Measurements from ENCODE around the gene ADAMTS18. TPM values are rescaled to one million over a fixed set of nuclear protein-coding genes. Genes with fewer than 3 reads are reported as not detected.

The ADAMTS18 gene
- total and polyA plus RNA-seq, 9 of the 15 experiments (the other 6 are each of a cell fraction or from before 2014, with no cell fraction given), result not detected

DNA sequence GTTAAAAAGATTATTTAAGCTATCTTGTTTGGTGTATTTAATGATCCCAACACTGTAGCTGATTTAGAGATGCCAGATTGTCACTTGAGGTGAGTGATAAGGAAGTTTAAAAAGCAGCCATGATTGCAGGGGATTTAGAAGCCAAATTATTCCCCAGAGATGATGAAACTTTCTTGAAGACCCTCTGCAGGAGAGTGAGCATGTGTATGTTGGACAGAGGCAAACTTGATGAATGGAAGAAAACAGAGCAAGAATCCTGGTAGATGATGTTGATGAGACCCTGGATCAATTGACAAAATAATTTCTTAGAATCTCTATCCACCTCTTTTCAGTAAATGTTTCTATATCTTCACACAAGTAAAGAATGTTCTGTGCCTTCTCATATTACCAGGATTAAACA is 14.4 kb upstream of the ADAMTS18 start:
- no peak for TF ChIP-seq ZNF764 (CRISPR knock-in tag; IDR thresholded peaks at IDR 0.05; ENCODE audit: low read depth)
- TF ChIP-seq KDM5B (IDR thresholded peaks at IDR 0.05; ENCODE audit: insufficient replicate concordance, low read depth, low read length), result no peak
- no peak for TF ChIP-seq PYGO2 (tag; IDR thresholded peaks at IDR 0.05)
- TF ChIP-seq ATF2 (CRISPR knock-in tag; IDR thresholded peaks at IDR 0.05), result no peak
- no peak for TF ChIP-seq ZNF41 (CRISPR knock-in tag; conservative IDR thresholded peaks at IDR 0.05)
- CTCF ChIA-PET (ENCODE audit: low intra/inter-chr PET ratio), result no interaction called here
- H3K79me2 ChIP-seq (ENCODE audit: control insufficient read depth, insufficient read depth, low read length), result no peaks in the 10 kb centered on the region
- no peaks in the 10 kb centered on the region for H3K4me1 ChIP-seq (replicated peaks in 1 of 2; ENCODE audit: control insufficient read depth in 2 of 2, insufficient read depth in 2 of 2, low read length in 2 of 2)
- no peaks in the 10 kb centered on the region for H3K9me1 ChIP-seq (ENCODE audit: control insufficient read depth, insufficient read depth, low read length)
- no peak overlapping the region for H3K4me3 ChIP-seq
- DNase-seq (ENCODE audit: extremely low read depth in 1 of 4, low spot score in 3 of 4) (no peak), FAIRE-seq (no peak), ATAC-seq (no peak)
- H4K20me1 ChIP-seq (replicated peaks; ENCODE audit: control insufficient read depth, insufficient read depth, low read length), result no peaks in the 10 kb centered on the region
- H3K4me2 ChIP-seq (ENCODE audit: insufficient read depth, low read length), result no peak overlapping the region
- no peak overlapping the region for H3K9ac ChIP-seq (ENCODE audit: insufficient read depth in 1 of 2, low read depth in 2 of 2, low read length in 2 of 2)
- POLR2A ChIA-PET, result no interaction called here
- H3K9me3 ChIP-seq (replicated peaks; ENCODE audit: control insufficient read depth, insufficient read depth, low read depth, low read length), result no peaks in the 10 kb centered on the region
- no peaks in the 10 kb centered on the region for H3K27me3 ChIP-seq (ENCODE audit: control insufficient read depth in 2 of 2, insufficient read depth in 2 of 2, low read length in 2 of 2)
- BruUV-seq (replicated peaks), result no TSS peak
- H2AFZ ChIP-seq (ENCODE audit: low read depth, low read length), result no peak overlapping the region
- intact Hi-C loops (cut with micrococcal nuclease) (no loop called here), in situ Hi-C loops (cut with MboI) (loop anchor here (5.0 kb wide), 1 partner anchor 92 kb away; no protein-coding TSS in a partner anchor)
- no peak overlapping the region for H3K27ac ChIP-seq (ENCODE audit: extremely low read depth, low read depth, low read length)
- H3K36me3 ChIP-seq (ENCODE audit: control insufficient read depth, insufficient read depth, low read length), result no peaks in the 10 kb centered on the region

GRCh38 chr16:77445324-77445723 is 10.5 kb upstream of the ADAMTS18 start:
- H3K27me3 ChIP-seq (ENCODE audit: control insufficient read depth in 2 of 2, insufficient read depth in 2 of 2, low read length in 2 of 2), result no peaks in the 10 kb centered on the region
- intact Hi-C loops (cut with micrococcal nuclease) (no loop called here), in situ Hi-C loops (cut with MboI) (loop anchor here (5.0 kb wide), 1 partner anchor 88 kb away; no protein-coding TSS in a partner anchor)
- no peaks in the 10 kb centered on the region for H3K9me3 ChIP-seq (replicated peaks; ENCODE audit: control insufficient read depth, insufficient read depth, low read depth, low read length)
- H3K9ac ChIP-seq (ENCODE audit: insufficient read depth in 1 of 2, low read depth in 2 of 2, low read length in 2 of 2), result no peak overlapping the region
- DNase-seq (ENCODE audit: extremely low read depth in 1 of 4, low spot score in 3 of 4), result no peak
- no peaks in the 10 kb centered on the region; the same call in 1 of the 2 replicates for H4K20me1 ChIP-seq (replicated peaks; ENCODE audit: control insufficient read depth, insufficient read depth, low read length)
- no peak overlapping the region for H2AFZ ChIP-seq (ENCODE audit: low read depth, low read length)
- no peak for ATAC-seq
- H3K4me3 ChIP-seq, result no peak overlapping the region
- CTCF ChIA-PET (ENCODE audit: low intra/inter-chr PET ratio), result no interaction called here
- POLR2A ChIA-PET, result no interaction called here
- FAIRE-seq, result no peak
- WGBS (ENCODE audit: insufficient coverage, low coverage, missing lambda C conversion rate), result 0% methylated on average over 2 of the region's 2 CpGs
- H3K27ac ChIP-seq (ENCODE audit: extremely low read depth, low read depth, low read length), result no peak overlapping the region
- H3K9me1 ChIP-seq (ENCODE audit: control insufficient read depth, insufficient read depth, low read length), result no peaks in the 10 kb centered on the region
- H3K4me2 ChIP-seq (ENCODE audit: insufficient read depth, low read length), result no peak overlapping the region
- H3K36me3 ChIP-seq (ENCODE audit: control insufficient read depth, insufficient read depth, low read length), result no peaks in the 10 kb centered on the region
- H3K4me1 ChIP-seq (replicated peaks in 1 of 2; ENCODE audit: control insufficient read depth in 2 of 2, insufficient read depth in 2 of 2, low read length in 2 of 2), result no peaks in the 10 kb centered on the region
- H3K79me2 ChIP-seq (ENCODE audit: control insufficient read depth, insufficient read depth, low read length), result no peaks in the 10 kb centered on the region
- BruUV-seq (replicated peaks), result no TSS peak
- TF ChIP-seq NRF1 (conservative IDR thresholded peaks at IDR 0.05 in 1 of 2, IDR thresholded peaks at IDR 0.05 in 1 of 2), result no peak
- TF ChIP-seq, protein P1, sequence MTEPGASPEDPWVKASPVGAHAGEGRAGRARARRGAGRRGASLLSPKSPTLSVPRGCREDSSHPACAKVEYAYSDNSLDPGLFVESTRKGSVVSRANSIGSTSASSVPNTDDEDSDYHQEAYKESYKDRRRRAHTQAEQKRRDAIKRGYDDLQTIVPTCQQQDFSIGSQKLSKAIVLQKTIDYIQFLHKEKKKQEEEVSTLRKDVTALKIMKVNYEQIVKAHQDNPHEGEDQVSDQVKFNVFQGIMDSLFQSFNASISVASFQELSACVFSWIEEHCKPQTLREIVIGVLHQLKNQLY (CRISPR knock-in tag; conservative IDR thresholded peaks at IDR 0.05), result no peak
- TF ChIP-seq, protein P2, sequence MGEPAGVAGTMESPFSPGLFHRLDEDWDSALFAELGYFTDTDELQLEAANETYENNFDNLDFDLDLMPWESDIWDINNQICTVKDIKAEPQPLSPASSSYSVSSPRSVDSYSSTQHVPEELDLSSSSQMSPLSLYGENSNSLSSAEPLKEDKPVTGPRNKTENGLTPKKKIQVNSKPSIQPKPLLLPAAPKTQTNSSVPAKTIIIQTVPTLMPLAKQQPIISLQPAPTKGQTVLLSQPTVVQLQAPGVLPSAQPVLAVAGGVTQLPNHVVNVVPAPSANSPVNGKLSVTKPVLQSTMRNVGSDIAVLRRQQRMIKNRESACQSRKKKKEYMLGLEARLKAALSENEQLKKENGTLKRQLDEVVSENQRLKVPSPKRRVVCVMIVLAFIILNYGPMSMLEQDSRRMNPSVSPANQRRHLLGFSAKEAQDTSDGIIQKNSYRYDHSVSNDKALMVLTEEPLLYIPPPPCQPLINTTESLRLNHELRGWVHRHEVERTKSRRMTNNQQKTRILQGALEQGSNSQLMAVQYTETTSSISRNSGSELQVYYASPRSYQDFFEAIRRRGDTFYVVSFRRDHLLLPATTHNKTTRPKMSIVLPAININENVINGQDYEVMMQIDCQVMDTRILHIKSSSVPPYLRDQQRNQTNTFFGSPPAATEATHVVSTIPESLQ (CRISPR knock-in tag; IDR thresholded peaks at IDR 0.05), result no peak
- no peak for TF ChIP-seq NCOA6 (IDR thresholded peaks at IDR 0.05)
- no peak for TF ChIP-seq PURB (CRISPR knock-in tag; IDR thresholded peaks at IDR 0.05; ENCODE audit: low read depth)
- TF ChIP-seq, protein P3, sequence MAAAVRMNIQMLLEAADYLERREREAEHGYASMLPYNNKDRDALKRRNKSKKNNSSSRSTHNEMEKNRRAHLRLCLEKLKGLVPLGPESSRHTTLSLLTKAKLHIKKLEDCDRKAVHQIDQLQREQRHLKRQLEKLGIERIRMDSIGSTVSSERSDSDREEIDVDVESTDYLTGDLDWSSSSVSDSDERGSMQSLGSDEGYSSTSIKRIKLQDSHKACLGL (CRISPR knock-in tag; IDR thresholded peaks at IDR 0.05; ENCODE audit: borderline replicate concordance, poor library complexity, severe bottlenecking), result no peak
- no peak for TF ChIP-seq RHOXF2B (CRISPR knock-in tag; conservative IDR thresholded peaks at IDR 0.05)
